K562 (cell line): Measurements from ENCODE around the gene SURF4. TPM values are rescaled to one million over a fixed set of nuclear protein-coding genes. Genes with fewer than 3 reads are reported as not detected.

Source experiments
- DIDO1 ChIP-seq: fragments of 450-650 bp; IDR thresholded peaks from 2 replicates; pipeline ENCODE4 v1.6.1; 2016; ENCODE audit warnings: low read depth, missing biosample characterization, missing genetic modification characterization
- ESRRB ChIP-seq: fragments of 250-450 bp; sonication (Bioruptor Pico); IDR thresholded peaks from 2 replicates; pipeline ENCODE4 v1.5.0; 2020; ENCODE audit warnings: mild to moderate bottlenecking, moderate library complexity, borderline replicate concordance
- FOXK2 ChIP-seq, 2 experiments: fragments of 450-650 bp; IDR thresholded peaks in 1 of 2; conservative IDR thresholded peaks in 1 of 2; 2 replicates each; pipeline ENCODE4 v1.6.1; 2016; ENCODE audit warnings: low read depth in 2 of 2, mild to moderate bottlenecking in 1 of 2
- HDAC8 ChIP-seq: fragments of 450-650 bp; IDR thresholded peaks from 2 replicates; pipeline ENCODE4 v1.6.1; 2016; ENCODE audit warnings: mild to moderate bottlenecking, missing genetic modification characterization, moderate library complexity, missing compliant biosample characterization
- L3MBTL2 ChIP-seq: fragments of 450-650 bp; IDR thresholded peaks from 2 replicates; pipeline ENCODE4 v1.6.1; 2016; ENCODE audit warnings: mild to moderate bottlenecking, moderate library complexity
- NFIX ChIP-seq: fragments of 250-450 bp; sonication (Bioruptor Pico); IDR thresholded peaks from 2 replicates; pipeline ENCODE4 v1.4.0; 2020; ENCODE audit warnings: low read depth, mild to moderate bottlenecking, moderate library complexity
- PBX2 ChIP-seq, 2 experiments: IDR thresholded peaks in 1 of 2; conservative IDR thresholded peaks in 1 of 2; 2 replicates each; pipeline ENCODE4 v1.6.1; 2016; ENCODE audit warnings: low read depth in 2 of 2, mild to moderate bottlenecking in 1 of 2, missing compliant biosample characterization in 1 of 2, missing genetic modification characterization in 1 of 2, moderate library complexity in 1 of 2
- PHB2 ChIP-seq: fragments of 450-650 bp; IDR thresholded peaks from 2 replicates; pipeline ENCODE4 v1.6.1; 2017; ENCODE audit warnings: low read depth
- POLR2G ChIP-seq: fragments of 200-400 bp; formaldehyde crosslinking; IDR thresholded peaks from 2 replicates; pipeline ENCODE4 v1.6.1; 2017; ENCODE audit warnings: low read depth, mild to moderate bottlenecking, antibody characterized with exemption, low read length, moderate library complexity
- PPARD ChIP-seq: fragments of 250-450 bp; sonication (Bioruptor Pico); IDR thresholded peaks from 2 replicates; pipeline ENCODE4 v1.8.0; 2022; ENCODE audit warnings: inconsistent platforms, mild to moderate bottlenecking, moderate library complexity
- PRPF4 ChIP-seq: fragments of 200-400 bp; formaldehyde crosslinking; IDR thresholded peaks from one replicate; pipeline ENCODE4 v1.6.1; 2017; ENCODE audit warnings: low read length, low read depth, mild to moderate bottlenecking; ENCODE audit not compliant: insufficient read depth, poor library complexity, severe bottlenecking
- RBM25 ChIP-seq: fragments of 200-400 bp; formaldehyde crosslinking; IDR thresholded peaks from 2 replicates; pipeline ENCODE4 v1.6.1; 2018; ENCODE audit warnings: low read length, low read depth, moderate library complexity; ENCODE audit not compliant: severe bottlenecking
- SNAPC5 ChIP-seq: fragments of 250-450 bp; sonication (Bioruptor Pico); IDR thresholded peaks from 2 replicates; pipeline ENCODE4 v1.8.0; 2021; ENCODE audit warnings: moderate library complexity, mild to moderate bottlenecking, inconsistent platforms
- STAT5A ChIP-seq: IDR thresholded peaks from 2 replicates; pipeline ENCODE4 v1.6.1; 2012; ENCODE audit warnings: low read length, inconsistent platforms, borderline replicate concordance
- THRA ChIP-seq: fragments of 450-650 bp; IDR thresholded peaks from 2 replicates; pipeline ENCODE4 v1.6.1; 2017; ENCODE audit warnings: mild to moderate bottlenecking, moderate library complexity
- U2AF1 ChIP-seq: fragments of 200-400 bp; formaldehyde crosslinking; optimal IDR thresholded peaks from 2 replicates; pipeline ENCODE3; 2017; ENCODE audit warnings: mild to moderate bottlenecking, low read depth, low read length, moderate library complexity
- ZBTB7A ChIP-seq: IDR thresholded peaks from 2 replicates; pipeline ENCODE4 v1.6.1; 2011; ENCODE audit warnings: low read depth, mild to moderate bottlenecking, low read length, moderate library complexity, borderline replicate concordance; ENCODE audit not compliant: control insufficient read depth
- ZC3H8 ChIP-seq: fragments of 450-650 bp; IDR thresholded peaks from 2 replicates; pipeline ENCODE4 v1.6.1; 2017
- ZNF274 ChIP-seq: IDR thresholded peaks from 2 replicates; pipeline ENCODE4 v1.6.1; 2011; ENCODE audit warnings: low read depth, mild to moderate bottlenecking, low read length, moderate library complexity, borderline replicate concordance
- polyA plus RNA-seq, 8 experiments: library from polyadenylated mRNA; depleted of rRNA in 4 of 8; stranded (reverse) in 5 of 8; unstranded in 3 of 8; fragments of >200 nt; fragmentation: Nextera tagmentation in 2 of 8; fragmentation: Illumina TruSeq in 1 of 8; extraction: Ambion mirVana in 2 of 8; extraction: Trizol in 1 of 8; gene quantifications; 2 replicates each; pipeline versions ENCODE4 v1.2.1 to v1.2.3, GENCODE V29; 2011 to 2014; ENCODE audit warnings: inconsistent platforms in 1 of 8, missing spikeins in 1 of 8
- total RNA-seq, 7 experiments: library from RNA; depleted of rRNA in 6 of 7; stranded (reverse); fragments of >200 nt in 6 of 7; fragmentation: Illumina TruSeq in 2 of 7; extraction: Trizol in 2 of 7; gene quantifications; 2 replicates each; pipeline versions ENCODE4 v1.2.1 to v1.2.3, GENCODE V29; 2011 to 2021; ENCODE audit warnings: low replicate concordance in 1 of 7
- TF ChIP-seq, protein P1 (sequence below), 2 experiments: fragments of 150-350 bp in 1 of 2; IDR thresholded peaks; 2 replicates each; pipeline ENCODE4 v1.6.1; 2012 to 2016; ENCODE audit warnings: low read depth in 2 of 2, low read length in 2 of 2, mild to moderate bottlenecking in 1 of 2, moderate library complexity in 1 of 2

Gene SURF4
- total and polyA plus RNA-seq, 9 of the 15 experiments (the other 6 are each of a cell fraction or from before 2014, with no cell fraction given) = 8.4 to 176 (median 130) TPM

- TF ChIP-seq SNAPC5 (CRISPR knock-in tag) (no peak), PRPF4 (no peak), PPARD (no peak), PHB2 (no peak), ZC3H8 (no peak), DIDO1 (no peak), PBX2 (CRISPR knock-in tag; IDR thresholded peaks at IDR 0.05; ENCODE audit: low read depth) (no peak), PBX2 (tag; conservative IDR thresholded peaks at IDR 0.05; ENCODE audit: low read depth) (no peak), L3MBTL2 (no peak), HDAC8 (no peak), ESRRB (CRISPR knock-in tag) (no peak), RBM25 (no peak), POLR2G (no peak), ZBTB7A (no peak), THRA (no peak), NFIX (CRISPR knock-in tag) (no peak), STAT5A (no peak), U2AF1 (no peak), FOXK2 (conservative IDR thresholded peaks at IDR 0.05 in 1 of 2, IDR thresholded peaks at IDR 0.05 in 1 of 2; ENCODE audit: low read depth in 2 of 2) (no peak), ZNF274 (no peak)
- TF ChIP-seq, protein P1, sequence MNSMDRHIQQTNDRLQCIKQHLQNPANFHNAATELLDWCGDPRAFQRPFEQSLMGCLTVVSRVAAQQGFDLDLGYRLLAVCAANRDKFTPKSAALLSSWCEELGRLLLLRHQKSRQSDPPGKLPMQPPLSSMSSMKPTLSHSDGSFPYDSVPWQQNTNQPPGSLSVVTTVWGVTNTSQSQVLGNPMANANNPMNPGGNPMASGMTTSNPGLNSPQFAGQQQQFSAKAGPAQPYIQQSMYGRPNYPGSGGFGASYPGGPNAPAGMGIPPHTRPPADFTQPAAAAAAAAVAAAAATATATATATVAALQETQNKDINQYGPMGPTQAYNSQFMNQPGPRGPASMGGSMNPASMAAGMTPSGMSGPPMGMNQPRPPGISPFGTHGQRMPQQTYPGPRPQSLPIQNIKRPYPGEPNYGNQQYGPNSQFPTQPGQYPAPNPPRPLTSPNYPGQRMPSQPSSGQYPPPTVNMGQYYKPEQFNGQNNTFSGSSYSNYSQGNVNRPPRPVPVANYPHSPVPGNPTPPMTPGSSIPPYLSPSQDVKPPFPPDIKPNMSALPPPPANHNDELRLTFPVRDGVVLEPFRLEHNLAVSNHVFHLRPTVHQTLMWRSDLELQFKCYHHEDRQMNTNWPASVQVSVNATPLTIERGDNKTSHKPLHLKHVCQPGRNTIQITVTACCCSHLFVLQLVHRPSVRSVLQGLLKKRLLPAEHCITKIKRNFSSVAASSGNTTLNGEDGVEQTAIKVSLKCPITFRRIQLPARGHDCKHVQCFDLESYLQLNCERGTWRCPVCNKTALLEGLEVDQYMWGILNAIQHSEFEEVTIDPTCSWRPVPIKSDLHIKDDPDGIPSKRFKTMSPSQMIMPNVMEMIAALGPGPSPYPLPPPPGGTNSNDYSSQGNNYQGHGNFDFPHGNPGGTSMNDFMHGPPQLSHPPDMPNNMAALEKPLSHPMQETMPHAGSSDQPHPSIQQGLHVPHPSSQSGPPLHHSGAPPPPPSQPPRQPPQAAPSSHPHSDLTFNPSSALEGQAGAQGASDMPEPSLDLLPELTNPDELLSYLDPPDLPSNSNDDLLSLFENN (IDR thresholded peaks at IDR 0.05; ENCODE audit: low read depth in 2 of 2, low read length in 2 of 2) = no peak
Observed at GRCh38 chr9:133377721-133378216, 1.9 kb upstream of the SURF4 start (continued).
